ENCODE data around the gene ROBO4.

Gene ROBO4

GRCh38 chr11:124886978-124887666 lies 10.5 kb downstream of the ROBO4 start:
- ATAC-seq: no peak
- TF ChIP-seq, protein P1, sequence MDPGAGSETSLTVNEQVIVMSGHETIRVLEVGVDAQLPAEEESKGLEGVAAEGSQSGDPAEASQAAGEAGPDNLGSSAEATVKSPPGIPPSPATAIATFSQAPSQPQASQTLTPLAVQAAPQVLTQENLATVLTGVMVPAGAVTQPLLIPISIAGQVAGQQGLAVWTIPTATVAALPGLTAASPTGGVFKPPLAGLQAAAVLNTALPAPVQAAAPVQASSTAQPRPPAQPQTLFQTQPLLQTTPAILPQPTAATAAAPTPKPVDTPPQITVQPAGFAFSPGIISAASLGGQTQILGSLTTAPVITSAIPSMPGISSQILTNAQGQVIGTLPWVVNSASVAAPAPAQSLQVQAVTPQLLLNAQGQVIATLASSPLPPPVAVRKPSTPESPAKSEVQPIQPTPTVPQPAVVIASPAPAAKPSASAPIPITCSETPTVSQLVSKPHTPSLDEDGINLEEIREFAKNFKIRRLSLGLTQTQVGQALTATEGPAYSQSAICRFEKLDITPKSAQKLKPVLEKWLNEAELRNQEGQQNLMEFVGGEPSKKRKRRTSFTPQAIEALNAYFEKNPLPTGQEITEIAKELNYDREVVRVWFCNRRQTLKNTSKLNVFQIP (CRISPR knock-in tag; IDR thresholded peaks at IDR 0.05; ENCODE audit: borderline replicate concordance, low read depth): no peak
- no peak for TF ChIP-seq ZFP3 (CRISPR knock-in tag; IDR thresholded peaks at IDR 0.05)
- TF ChIP-seq SNAI2 (CRISPR knock-in tag; IDR thresholded peaks at IDR 0.05): no peak
- no peak for TF ChIP-seq TSHZ2 (CRISPR knock-in tag; IDR thresholded peaks at IDR 0.05)
- TF ChIP-seq ZNF8 (CRISPR knock-in tag; IDR thresholded peaks at IDR 0.05): no peak
- TF ChIP-seq TCF4 (CRISPR knock-in tag; IDR thresholded peaks at IDR 0.05; ENCODE audit: borderline replicate concordance): no peak
- TF ChIP-seq BACH2 (CRISPR knock-in tag; IDR thresholded peaks at IDR 0.05; ENCODE audit: borderline replicate concordance): no peak
- TF ChIP-seq ZC3H10 (CRISPR knock-in tag; IDR thresholded peaks at IDR 0.05): no peak
- no peak for TF ChIP-seq ESRRG (CRISPR knock-in tag; IDR thresholded peaks at IDR 0.05)
- no peak for TF ChIP-seq ARNTL (CRISPR knock-in tag; IDR thresholded peaks at IDR 0.05; ENCODE audit: borderline replicate concordance, low read depth)
- TF ChIP-seq GLIS3 (CRISPR knock-in tag; IDR thresholded peaks at IDR 0.05): no peak
- TF ChIP-seq TOX (CRISPR knock-in tag; IDR thresholded peaks at IDR 0.05; ENCODE audit: borderline replicate concordance): no peak
- no peak for TF ChIP-seq ISL1 (CRISPR knock-in tag; IDR thresholded peaks at IDR 0.05)

- TF ChIP-seq ZC3H10 (CRISPR knock-in tag; IDR thresholded peaks at IDR 0.05) (no peak), ZFP3 (CRISPR knock-in tag; IDR thresholded peaks at IDR 0.05) (no peak), PATZ1 (CRISPR knock-in tag; IDR thresholded peaks at IDR 0.05; ENCODE audit: borderline replicate concordance) (no peak), CREB5 (CRISPR knock-in tag; IDR thresholded peaks at IDR 0.05; ENCODE audit: low read depth) (no peak), BACH2 (CRISPR knock-in tag; IDR thresholded peaks at IDR 0.05; ENCODE audit: borderline replicate concordance) (no peak), GLIS3 (CRISPR knock-in tag; IDR thresholded peaks at IDR 0.05) (no peak), RARB (CRISPR knock-in tag; IDR thresholded peaks at IDR 0.05) (no peak), SNAI2 (CRISPR knock-in tag; IDR thresholded peaks at IDR 0.05) (no peak), OSR1 (CRISPR knock-in tag; IDR thresholded peaks at IDR 0.05) (no peak), ZNF70 (CRISPR knock-in tag; IDR thresholded peaks at IDR 0.05) (no peak), ESRRG (CRISPR knock-in tag; IDR thresholded peaks at IDR 0.05) (no peak), TOX (CRISPR knock-in tag; IDR thresholded peaks at IDR 0.05; ENCODE audit: borderline replicate concordance) (no peak), ARNTL (CRISPR knock-in tag; IDR thresholded peaks at IDR 0.05; ENCODE audit: borderline replicate concordance, low read depth) (no peak), TCF4 (CRISPR knock-in tag; IDR thresholded peaks at IDR 0.05; ENCODE audit: borderline replicate concordance) (no peak), ZNF8 (CRISPR knock-in tag; IDR thresholded peaks at IDR 0.05) (no peak)
- TF ChIP-seq, protein P1 (CRISPR knock-in tag; IDR thresholded peaks at IDR 0.05; ENCODE audit: borderline replicate concordance, low read depth): no peak
- no peak for ATAC-seq
Observed at GRCh38 chr11:124886476-124886875, 11.2 kb downstream of the ROBO4 start.

GRCh38 chr11:124884869-124885479 lies 12.7 kb downstream of the ROBO4 start:
- ATAC-seq: no peak
- TF ChIP-seq TCF4 (CRISPR knock-in tag; IDR thresholded peaks at IDR 0.05; ENCODE audit: borderline replicate concordance) (no peak), CREB5 (CRISPR knock-in tag; IDR thresholded peaks at IDR 0.05; ENCODE audit: low read depth) (no peak), PATZ1 (CRISPR knock-in tag; IDR thresholded peaks at IDR 0.05; ENCODE audit: borderline replicate concordance) (no peak), ZNF8 (CRISPR knock-in tag; IDR thresholded peaks at IDR 0.05) (no peak), BACH2 (CRISPR knock-in tag; IDR thresholded peaks at IDR 0.05; ENCODE audit: borderline replicate concordance) (no peak), ZFP30 (CRISPR knock-in tag; IDR thresholded peaks at IDR 0.05) (no peak), ZC3H10 (CRISPR knock-in tag; IDR thresholded peaks at IDR 0.05) (no peak), ZNF70 (CRISPR knock-in tag; IDR thresholded peaks at IDR 0.05) (no peak), RARB (CRISPR knock-in tag; IDR thresholded peaks at IDR 0.05) (no peak)
- TF ChIP-seq, protein P2, sequence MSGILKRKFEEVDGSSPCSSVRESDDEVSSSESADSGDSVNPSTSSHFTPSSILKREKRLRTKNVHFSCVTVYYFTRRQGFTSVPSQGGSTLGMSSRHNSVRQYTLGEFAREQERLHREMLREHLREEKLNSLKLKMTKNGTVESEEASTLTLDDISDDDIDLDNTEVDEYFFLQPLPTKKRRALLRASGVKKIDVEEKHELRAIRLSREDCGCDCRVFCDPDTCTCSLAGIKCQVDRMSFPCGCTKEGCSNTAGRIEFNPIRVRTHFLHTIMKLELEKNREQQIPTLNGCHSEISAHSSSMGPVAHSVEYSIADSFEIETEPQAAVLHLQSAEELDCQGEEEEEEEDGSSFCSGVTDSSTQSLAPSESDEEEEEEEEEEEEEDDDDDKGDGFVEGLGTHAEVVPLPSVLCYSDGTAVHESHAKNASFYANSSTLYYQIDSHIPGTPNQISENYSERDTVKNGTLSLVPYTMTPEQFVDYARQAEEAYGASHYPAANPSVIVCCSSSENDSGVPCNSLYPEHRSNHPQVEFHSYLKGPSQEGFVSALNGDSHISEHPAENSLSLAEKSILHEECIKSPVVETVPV (CRISPR knock-in tag; IDR thresholded peaks at IDR 0.05): no peak

Data from SK-N-SH treated with all-trans-retinoic acid at 6 μM for 48 hours (cell line).